ENCODE results near the gene IFITM10. TPM values are rescaled to one million over a fixed set of nuclear protein-coding genes. Genes with fewer than 3 reads are reported as not detected.
"Not testable (repeated sequence)": the region's sequence is repeated elsewhere in the genome, so short reads cannot be mapped to it uniquely, and the experiment has no call there.

IFITM10 gene
- total RNA-seq, 4 donors from 2014 or later, result 0.79 to 2.3 (median 1.6) TPM

DNA sequence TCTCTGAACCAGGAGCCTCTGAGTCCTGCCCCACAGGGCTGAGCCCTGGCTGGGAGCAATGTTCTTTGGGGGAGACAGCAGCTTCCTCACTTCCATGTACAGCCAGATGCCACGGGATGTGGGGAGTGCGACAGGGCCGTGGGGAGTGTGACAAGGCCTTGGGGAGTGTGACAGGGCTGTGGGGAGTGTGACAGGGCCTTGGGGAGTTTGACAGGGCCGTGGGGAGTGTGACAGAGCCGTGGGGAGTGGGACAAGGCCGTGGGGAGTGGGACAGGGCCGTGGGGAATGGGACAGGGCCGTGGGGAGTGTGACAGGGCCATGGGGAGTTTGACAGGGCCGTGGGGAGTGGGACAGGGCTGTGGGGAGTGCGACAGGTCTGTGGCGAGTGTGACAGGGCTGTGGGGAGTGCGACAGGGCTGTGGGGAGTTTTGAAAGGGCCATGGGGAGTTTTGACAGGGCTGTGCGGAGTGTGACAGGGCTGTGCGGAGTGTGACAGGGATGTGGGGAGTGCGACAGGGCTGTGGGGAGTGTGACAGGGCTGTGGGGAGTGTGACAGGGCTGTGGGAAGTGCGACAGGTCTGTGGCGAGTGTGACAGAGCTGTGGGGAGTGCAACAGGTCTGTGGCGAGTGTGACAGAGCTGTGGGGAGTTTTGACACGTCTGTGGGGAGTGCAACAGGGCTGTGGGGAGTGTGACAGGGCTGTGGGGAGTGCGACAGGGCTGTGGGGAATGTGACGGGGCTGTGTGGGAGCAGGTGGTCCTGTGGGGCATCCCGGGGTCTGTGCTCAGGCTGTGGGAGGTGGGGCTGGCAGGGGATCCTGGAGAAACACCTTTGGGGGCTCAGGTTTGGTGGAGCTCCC is 60.0 kb downstream of the IFITM10 start:
- ATAC-seq (ENCODE audit: low FRiP score) (no peak), DNase-seq (ENCODE audit: low spot score) (no peak)
- TF ChIP-seq, protein P1, sequence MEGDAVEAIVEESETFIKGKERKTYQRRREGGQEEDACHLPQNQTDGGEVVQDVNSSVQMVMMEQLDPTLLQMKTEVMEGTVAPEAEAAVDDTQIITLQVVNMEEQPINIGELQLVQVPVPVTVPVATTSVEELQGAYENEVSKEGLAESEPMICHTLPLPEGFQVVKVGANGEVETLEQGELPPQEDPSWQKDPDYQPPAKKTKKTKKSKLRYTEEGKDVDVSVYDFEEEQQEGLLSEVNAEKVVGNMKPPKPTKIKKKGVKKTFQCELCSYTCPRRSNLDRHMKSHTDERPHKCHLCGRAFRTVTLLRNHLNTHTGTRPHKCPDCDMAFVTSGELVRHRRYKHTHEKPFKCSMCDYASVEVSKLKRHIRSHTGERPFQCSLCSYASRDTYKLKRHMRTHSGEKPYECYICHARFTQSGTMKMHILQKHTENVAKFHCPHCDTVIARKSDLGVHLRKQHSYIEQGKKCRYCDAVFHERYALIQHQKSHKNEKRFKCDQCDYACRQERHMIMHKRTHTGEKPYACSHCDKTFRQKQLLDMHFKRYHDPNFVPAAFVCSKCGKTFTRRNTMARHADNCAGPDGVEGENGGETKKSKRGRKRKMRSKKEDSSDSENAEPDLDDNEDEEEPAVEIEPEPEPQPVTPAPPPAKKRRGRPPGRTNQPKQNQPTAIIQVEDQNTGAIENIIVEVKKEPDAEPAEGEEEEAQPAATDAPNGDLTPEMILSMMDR (IDR thresholded peaks at IDR 0.05), result no peak

DNA sequence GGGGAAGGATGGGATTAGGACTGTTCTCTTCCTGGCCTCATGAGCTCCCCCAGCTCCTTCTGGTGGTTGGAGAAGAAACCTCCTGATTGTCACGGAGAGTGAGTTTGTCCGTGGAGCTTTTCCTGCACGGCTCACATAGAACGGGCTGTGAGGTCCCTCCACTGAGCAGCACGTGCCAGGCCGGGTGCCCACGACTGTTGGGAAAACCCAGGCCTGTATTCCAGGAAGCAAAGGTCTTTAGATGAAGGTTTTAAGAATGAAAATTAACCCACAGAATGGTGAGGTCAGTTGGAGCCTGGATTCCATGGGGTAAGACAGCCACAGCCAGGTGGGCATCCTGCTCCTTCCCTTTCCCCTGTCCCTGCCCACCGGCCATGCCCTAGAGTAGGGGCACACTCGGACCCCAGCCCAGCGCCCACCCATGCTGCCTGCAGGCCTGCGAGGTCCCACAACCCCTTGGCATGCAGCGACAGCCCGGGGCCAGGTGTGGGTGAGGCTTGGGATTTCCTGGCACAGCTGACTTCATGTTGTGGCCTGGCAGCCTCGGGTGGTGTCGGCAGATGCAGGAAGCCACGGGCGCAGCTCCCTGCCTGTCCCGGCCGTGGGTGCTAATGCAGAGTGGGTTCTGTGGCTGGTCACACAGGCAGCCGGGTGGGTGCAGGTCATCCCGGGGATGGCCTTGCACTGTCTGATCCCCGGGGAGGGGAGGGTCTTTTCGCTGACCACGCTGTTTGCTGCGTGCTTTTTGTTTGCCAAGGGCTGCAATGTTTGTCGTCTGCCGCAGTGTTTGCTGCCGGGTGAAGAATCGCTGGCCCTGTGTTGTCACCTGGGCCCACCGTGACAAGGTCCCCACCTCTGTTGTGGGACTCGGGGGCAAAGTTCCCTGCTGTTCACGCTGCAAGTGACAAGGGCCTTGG is 60.9 kb downstream of the IFITM10 start:
- not testable (repeated sequence) for DNase-seq (ENCODE audit: low spot score); ATAC-seq (ENCODE audit: low FRiP score)

DNA sequence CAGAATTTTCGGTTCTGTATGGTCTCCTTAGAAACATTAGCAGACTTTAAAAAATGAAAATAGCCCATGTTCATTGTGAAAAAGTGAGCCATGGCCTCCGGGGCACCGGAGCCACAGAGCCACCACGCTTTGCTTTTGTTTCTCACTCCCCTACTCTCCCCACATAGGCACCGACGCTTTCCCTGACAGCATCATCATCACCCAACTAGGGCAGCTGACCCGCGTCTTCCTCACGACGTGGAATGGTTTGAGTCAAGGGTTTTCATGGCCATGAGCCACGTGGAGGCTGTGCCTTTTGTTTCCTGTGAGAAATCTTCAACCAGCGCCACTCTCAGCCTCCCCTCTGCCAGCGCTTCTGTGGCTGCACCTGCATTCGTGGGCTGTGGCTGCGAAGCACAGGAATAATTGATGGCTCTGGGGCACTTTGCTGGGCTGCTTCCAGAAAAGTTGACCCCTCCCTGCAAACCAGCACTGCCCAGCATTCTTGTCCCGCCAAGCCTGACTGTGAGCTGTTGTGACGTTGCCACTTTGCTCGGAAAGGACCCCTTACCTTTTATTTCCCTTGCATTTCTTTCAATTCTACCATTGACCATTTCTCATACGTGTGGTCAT is 62.0 kb downstream of the IFITM10 start:
- DNase-seq (ENCODE audit: low spot score); ATAC-seq (ENCODE audit: low FRiP score): not testable (repeated sequence)

DNA sequence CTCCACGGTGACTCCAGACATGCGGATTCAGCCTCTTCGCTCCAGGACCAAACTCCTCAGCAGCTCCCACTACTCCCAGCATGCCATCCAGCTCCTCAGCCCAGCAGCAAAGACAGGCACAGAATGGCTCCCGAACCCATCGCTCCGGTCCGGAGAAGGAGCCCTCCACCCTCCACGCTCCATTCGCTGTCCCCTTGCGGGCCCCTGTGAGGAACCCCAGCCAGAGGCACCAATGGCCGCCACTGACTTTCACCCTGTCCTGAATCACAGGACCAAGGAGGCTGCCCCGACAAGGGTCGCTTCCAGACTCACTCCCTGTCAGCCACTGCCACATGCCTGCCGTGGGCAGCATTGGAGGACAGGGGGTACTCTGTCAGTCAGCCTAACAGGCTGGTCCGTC is 64.2 kb downstream of the IFITM10 start:
- not testable (repeated sequence) for DNase-seq (ENCODE audit: low spot score)

DNA sequence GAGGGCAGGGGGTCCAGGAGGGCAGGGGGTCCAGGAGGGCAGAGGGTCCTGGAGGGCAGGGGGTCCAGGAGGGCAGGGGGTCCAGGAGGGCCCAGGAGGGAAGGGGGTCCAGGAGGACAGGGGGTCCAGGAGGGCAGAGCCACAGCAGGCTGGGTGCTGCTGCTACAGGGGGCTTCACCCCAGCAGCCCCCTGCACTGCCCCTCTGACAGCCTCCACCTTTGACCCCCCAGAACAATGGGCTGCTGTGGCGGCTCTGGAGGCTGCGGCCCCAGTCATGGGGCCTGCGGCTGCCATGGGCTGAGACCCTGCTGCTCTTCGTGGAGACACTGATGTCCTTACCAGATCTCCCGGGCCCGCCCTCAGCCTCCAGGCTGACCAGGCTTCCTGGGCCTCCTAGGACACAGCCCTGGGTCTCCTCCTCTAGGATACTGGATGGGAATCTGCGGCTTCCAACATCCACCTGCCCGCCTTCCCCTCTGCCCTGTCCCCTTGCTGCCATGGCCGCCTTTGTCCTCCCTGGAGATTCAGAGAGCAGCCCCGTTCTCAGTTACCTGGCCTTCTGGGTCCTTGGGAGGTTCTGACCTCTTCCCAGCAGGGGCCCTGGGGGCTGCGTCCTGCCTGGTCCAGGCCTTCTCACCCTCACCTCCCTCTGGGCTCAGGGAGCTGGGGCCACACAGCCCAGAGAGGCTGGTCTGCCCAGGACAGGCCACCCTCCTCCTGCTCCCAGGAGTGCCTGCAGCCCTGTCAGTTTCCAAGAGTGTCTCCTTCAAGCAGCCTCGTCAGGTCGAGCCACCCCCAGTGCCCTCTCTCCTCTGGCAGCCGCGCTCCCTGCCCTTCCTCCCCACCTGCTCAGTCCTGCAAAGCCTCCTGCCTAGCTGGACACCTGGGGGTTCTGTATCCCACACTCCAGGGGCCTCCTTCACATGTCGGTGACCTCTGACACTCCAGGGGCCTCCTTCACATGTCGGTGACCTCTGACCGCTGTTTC is 65.2 kb downstream of the IFITM10 start:
- not testable (repeated sequence) for ATAC-seq (ENCODE audit: low FRiP score); DNase-seq (ENCODE audit: low spot score)

More for the DNA sequence above, 64.2 kb downstream of the IFITM10 start:
- ATAC-seq (ENCODE audit: low FRiP score), result not testable (repeated sequence)

DNA sequence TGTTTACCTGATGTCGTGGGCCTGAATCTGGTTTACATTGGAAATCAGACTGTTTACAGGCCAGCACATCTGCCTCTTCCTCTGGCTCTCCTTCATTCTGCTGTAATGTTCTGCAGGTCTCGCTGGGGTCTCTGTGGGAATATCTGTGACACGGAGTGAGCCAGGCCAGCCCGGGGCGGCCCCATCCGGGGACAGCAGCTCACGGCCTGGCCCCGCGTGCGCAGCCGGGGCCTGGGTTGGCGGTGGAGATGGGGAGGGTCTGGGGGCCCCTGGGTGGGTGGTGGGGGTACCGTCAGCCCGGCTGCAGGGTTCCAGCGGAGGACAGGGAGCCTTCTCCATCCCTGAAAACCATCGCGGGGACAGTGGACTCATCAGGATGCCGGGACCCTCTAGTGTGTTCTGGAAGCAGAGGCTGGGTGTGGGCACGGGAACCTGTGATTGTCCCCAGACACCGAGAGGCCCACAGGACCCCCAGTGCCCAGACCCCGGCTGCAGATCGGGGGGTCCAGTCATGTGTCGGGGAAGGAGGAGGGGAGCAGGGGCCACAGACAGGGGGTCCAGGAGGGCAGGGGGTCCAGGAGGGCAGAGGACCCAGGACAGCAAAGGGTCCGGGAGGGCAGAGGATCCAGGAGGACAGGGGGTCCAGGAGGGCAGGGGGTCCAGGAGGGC is 66.4 kb downstream of the IFITM10 start:
- not testable (repeated sequence) for DNase-seq (ENCODE audit: low spot score); ATAC-seq (ENCODE audit: low FRiP score)

DNA sequence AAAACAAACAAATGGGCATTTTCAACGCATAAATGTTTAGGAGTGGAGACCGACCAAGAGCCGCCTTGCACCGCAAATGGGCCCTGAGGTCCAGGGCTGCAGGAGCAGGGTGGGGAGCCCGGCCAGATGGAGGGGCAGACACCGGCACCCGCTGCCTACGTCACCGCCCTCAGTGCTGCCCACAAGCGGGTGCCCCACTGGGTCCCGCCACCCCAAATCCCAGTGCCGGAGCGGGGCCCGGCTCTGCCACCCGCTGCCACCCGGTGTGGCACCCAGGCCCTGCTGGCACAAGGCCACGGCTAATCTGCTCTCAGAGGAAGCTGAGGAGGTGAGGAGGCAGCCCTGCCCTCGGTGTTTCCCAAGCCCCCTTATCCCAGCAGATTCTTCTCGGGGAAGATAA is 67.2 kb downstream of the IFITM10 start:
- not testable (repeated sequence) for DNase-seq (ENCODE audit: low spot score); ATAC-seq (ENCODE audit: low FRiP score)

Other genes starting within 250 kb of the IFITM10 start
- gene DUSP8, start 178.3 kb downstream of the IFITM10 start, total RNA-seq, result 1 to 10 TPM in 3 of 4 donors, under 1 TPM in 1; 0.47 to 5.6 (median 4.0) TPM
- gene KRTAP5-1, start 165.3 kb downstream of the IFITM10 start, total RNA-seq, result not detected
- not detected for gene KRTAP5-2, start 152.3 kb downstream of the IFITM10 start, total RNA-seq
- gene KRTAP5-3, start 142.1 kb downstream of the IFITM10 start, total RNA-seq, result not detected
- gene KRTAP5-4, start 128.5 kb downstream of the IFITM10 start, total RNA-seq, result not detected
- gene KRTAP5-5, start 120.8 kb downstream of the IFITM10 start, total RNA-seq, result not detected
- gene KRTAP5-6, start 53.4 kb downstream of the IFITM10 start, total RNA-seq, result not detected
- gene CTSD, start 13.3 kb upstream of the IFITM10 start, total RNA-seq, result 1,000 to 10,000 TPM in 1 of 4 donors, 100 to 1,000 TPM in 3; 359 to 1,165 (median 624) TPM
- gene SYT8, start 84.4 kb upstream of the IFITM10 start, total RNA-seq, result not detected
- gene TNNI2, start 88.4 kb upstream of the IFITM10 start, total RNA-seq, result 1 to 10 TPM in 3 of 4 donors, not detected in 1; 1.4 to 3.7 (median 2.4) TPM
- 10 to 100 TPM; 12.1 to 71.2 (median 49.8) TPM for gene LSP1, start 102.5 kb upstream of the IFITM10 start, total RNA-seq
- gene PRR33, start 141.3 kb upstream of the IFITM10 start, total RNA-seq, result not detected
- gene TNNT3, start 169.1 kb upstream of the IFITM10 start, total RNA-seq, result 10 to 100 TPM in 3 of 4 donors, 1 to 10 TPM in 1; 4.6 to 21.3 (median 14.4) TPM
- 100 to 1,000 TPM in 3 of 4 donors, 10 to 100 TPM in 1; 82.3 to 114 (median 111) TPM for gene MRPL23, start 196.7 kb upstream of the IFITM10 start, total RNA-seq
- gene H19, start 247.2 kb upstream of the IFITM10 start, total RNA-seq, result 1,000 to 10,000 TPM in 1 of 4 donors, 100 to 1,000 TPM in 3; 386 to 1,140 (median 511) TPM